ENCODE data around the gene TMEM62. TPM values are rescaled to one million over a fixed set of nuclear protein-coding genes. Genes with fewer than 3 reads are reported as not detected.
"Not testable (repeated sequence)": the region's sequence is repeated elsewhere in the genome, so short reads cannot be mapped to it uniquely, and the experiment has no call there.

The TMEM62 gene
- polyA plus RNA-seq, 1 donor (not counting 4 experiments of a cell fraction or from before 2014, with no cell fraction given), result 5.5 TPM

DNA sequence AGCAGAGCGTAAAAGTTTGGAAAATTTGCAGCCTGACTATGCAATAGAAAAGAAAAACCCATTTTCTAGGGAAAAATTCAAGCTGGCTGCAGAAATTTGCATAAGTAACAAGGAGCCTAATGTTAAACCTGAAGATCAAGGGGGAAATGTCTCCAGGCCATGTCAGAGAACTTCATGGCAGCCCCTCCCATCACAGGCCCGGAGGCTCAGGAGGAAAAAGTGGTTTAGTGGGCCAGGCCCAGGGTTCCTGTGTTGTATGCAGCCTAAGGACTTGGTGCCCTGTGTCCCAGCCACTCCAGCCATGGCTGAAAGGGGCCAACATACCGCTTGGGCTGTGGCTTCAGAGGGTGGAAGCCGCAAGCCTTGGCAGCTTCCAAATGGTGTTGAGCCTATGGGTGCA lies 65.2 kb downstream of the TMEM62 start:
- FAIRE-seq; H4K20me1 ChIP-seq (ENCODE audit: control insufficient read depth, extremely low read depth, insufficient read depth, low read length); H2AFZ ChIP-seq (ENCODE audit: control insufficient read depth, low read length); H3K27ac ChIP-seq (ENCODE audit: control insufficient read depth, insufficient read depth, low read length); H3K4me3 ChIP-seq (ENCODE audit: control insufficient read depth in 2 of 3, extremely low read depth in 1 of 3, insufficient read depth in 2 of 3, low read depth in 1 of 3, low read length in 3 of 3); DNase-seq (ENCODE audit: low read depth, low spot score); H3K9ac ChIP-seq (ENCODE audit: control insufficient read depth, extremely low read depth, insufficient read depth, low read length); H3K27me3 ChIP-seq (ENCODE audit: control insufficient read depth, extremely low read depth, insufficient read depth, low read length); H3K9me1 ChIP-seq (ENCODE audit: control insufficient read depth, extremely low read depth, insufficient read depth, low read length); H3K4me2 ChIP-seq (ENCODE audit: control insufficient read depth, extremely low read depth, insufficient read depth, low read depth, low read length); H3K79me2 ChIP-seq (ENCODE audit: control insufficient read depth, insufficient read depth, low read length); H3K4me1 ChIP-seq (ENCODE audit: control insufficient read depth, extremely low read depth, insufficient read depth, low read length); H3K9me3 ChIP-seq (ENCODE audit: control insufficient read depth, low read depth, low read length): not testable (repeated sequence)
- dilution Hi-C loops (cut with MboI; ENCODE audit: extremely low pct_ligation_motif_present, low sequenced_read_pairs), result loop anchor here (10.0 kb wide), 1 partner anchor 86 kb away; no protein-coding TSS in a partner anchor
- peaks cover 9 to 11% of the 10 kb centered on the region in 2 experiments for H3K36me3 ChIP-seq (ENCODE audit: control insufficient read depth in 2 of 2, extremely low read depth in 1 of 2, insufficient read depth in 2 of 2, low read length in 2 of 2)

- Histone ChIP-seq H3K4me1 (ENCODE audit: control insufficient read depth, extremely low read depth, insufficient read depth, low read length) (no peaks in the 10 kb centered on the region), H3K4me2 (ENCODE audit: control insufficient read depth, extremely low read depth, insufficient read depth, low read depth, low read length) (no peak overlapping the region), H3K9me3 (ENCODE audit: control insufficient read depth, low read depth, low read length) (no peaks in the 10 kb centered on the region), H3K4me3 (ENCODE audit: control insufficient read depth in 2 of 3, extremely low read depth in 1 of 3, insufficient read depth in 2 of 3, low read depth in 1 of 3, low read length in 3 of 3) (no peak overlapping the region), H3K9me1 (ENCODE audit: control insufficient read depth, extremely low read depth, insufficient read depth, low read length) (no peaks in the 10 kb centered on the region), H3K9ac (ENCODE audit: control insufficient read depth, extremely low read depth, insufficient read depth, low read length) (no peak overlapping the region), H3K36me3 (ENCODE audit: control insufficient read depth in 2 of 2, extremely low read depth in 1 of 2, insufficient read depth in 2 of 2, low read length in 2 of 2) (peaks cover 9 to 11% of the 10 kb centered on the region in 2 experiments), H3K27me3 (ENCODE audit: control insufficient read depth, extremely low read depth, insufficient read depth, low read length) (no peaks in the 10 kb centered on the region), H4K20me1 (ENCODE audit: control insufficient read depth, extremely low read depth, insufficient read depth, low read length) (no peaks in the 10 kb centered on the region), H3K27ac (ENCODE audit: control insufficient read depth, insufficient read depth, low read length) (no peak overlapping the region), H3K79me2 (ENCODE audit: control insufficient read depth, insufficient read depth, low read length) (no peaks in the 10 kb centered on the region), H2AFZ (ENCODE audit: control insufficient read depth, low read length) (no peak overlapping the region)
- dilution Hi-C loops (cut with MboI; ENCODE audit: extremely low pct_ligation_motif_present, low sequenced_read_pairs), result loop anchor here (10.0 kb wide), 1 partner anchor 86 kb away; no protein-coding TSS in a partner anchor
- no peak for FAIRE-seq
- no peak for DNase-seq (ENCODE audit: low read depth, low spot score)
- TF ChIP-seq EZH2 (IDR thresholded peaks at IDR 0.05; ENCODE audit: low read length), result no peak
- TF ChIP-seq, protein P1, sequence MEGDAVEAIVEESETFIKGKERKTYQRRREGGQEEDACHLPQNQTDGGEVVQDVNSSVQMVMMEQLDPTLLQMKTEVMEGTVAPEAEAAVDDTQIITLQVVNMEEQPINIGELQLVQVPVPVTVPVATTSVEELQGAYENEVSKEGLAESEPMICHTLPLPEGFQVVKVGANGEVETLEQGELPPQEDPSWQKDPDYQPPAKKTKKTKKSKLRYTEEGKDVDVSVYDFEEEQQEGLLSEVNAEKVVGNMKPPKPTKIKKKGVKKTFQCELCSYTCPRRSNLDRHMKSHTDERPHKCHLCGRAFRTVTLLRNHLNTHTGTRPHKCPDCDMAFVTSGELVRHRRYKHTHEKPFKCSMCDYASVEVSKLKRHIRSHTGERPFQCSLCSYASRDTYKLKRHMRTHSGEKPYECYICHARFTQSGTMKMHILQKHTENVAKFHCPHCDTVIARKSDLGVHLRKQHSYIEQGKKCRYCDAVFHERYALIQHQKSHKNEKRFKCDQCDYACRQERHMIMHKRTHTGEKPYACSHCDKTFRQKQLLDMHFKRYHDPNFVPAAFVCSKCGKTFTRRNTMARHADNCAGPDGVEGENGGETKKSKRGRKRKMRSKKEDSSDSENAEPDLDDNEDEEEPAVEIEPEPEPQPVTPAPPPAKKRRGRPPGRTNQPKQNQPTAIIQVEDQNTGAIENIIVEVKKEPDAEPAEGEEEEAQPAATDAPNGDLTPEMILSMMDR (optimal IDR thresholded peaks at IDR 0.05 in 1 of 3, IDR thresholded peaks at IDR 0.05 in 1 of 3, conservative IDR thresholded peaks at IDR 0.05 in 1 of 3; ENCODE audit: extremely low read depth in 1 of 3, insufficient read depth in 2 of 3, low read length in 3 of 3), result no peak
These were observed 65.6 kb downstream of the TMEM62 start for GRCh38 chr15:43198992-43199391.

DNA sequence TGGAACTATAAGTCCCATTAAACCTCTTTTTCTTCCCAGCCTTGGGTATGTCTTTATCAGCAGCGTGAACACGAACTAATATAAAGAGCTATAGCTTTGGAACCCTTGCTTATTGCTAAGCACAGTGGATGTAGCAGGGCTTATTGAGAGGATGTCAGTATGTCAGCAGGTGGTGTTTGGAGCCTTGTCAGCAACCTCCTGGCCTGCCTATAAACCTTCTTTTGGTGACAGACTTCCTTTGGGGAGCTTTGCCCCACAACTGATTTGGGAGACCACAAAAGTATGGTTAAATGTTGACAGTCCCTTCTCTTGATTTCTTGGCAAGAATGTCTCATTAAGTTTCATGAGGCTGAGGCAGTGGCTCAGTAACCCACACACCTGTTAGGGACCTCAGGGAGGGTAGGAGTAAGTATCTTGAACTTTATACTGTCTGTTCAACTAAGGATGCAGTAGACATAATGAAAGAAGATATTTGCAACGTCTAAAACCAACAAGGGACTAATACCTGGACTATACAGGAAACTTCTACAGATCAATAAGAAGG lies 66.6 kb downstream of the TMEM62 start:
- no peaks in the 10 kb centered on the region for H3K9me1 ChIP-seq (ENCODE audit: control insufficient read depth, extremely low read depth, insufficient read depth, low read length)
- peaks cover 3 to 5% of the 10 kb centered on the region in 2 experiments for H3K36me3 ChIP-seq (ENCODE audit: control insufficient read depth in 2 of 2, extremely low read depth in 1 of 2, insufficient read depth in 2 of 2, low read length in 2 of 2)
- no peaks in the 10 kb centered on the region for H4K20me1 ChIP-seq (ENCODE audit: control insufficient read depth, extremely low read depth, insufficient read depth, low read length)
- H3K79me2 ChIP-seq (ENCODE audit: control insufficient read depth, insufficient read depth, low read length), result no peaks in the 10 kb centered on the region
- TF ChIP-seq, protein P1 (optimal IDR thresholded peaks at IDR 0.05 in 1 of 3, IDR thresholded peaks at IDR 0.05 in 1 of 3, conservative IDR thresholded peaks at IDR 0.05 in 1 of 3; ENCODE audit: extremely low read depth in 1 of 3, insufficient read depth in 2 of 3, low read length in 3 of 3), result no peak
- H3K27me3 ChIP-seq (ENCODE audit: control insufficient read depth, extremely low read depth, insufficient read depth, low read length), result no peaks in the 10 kb centered on the region
- H3K27ac ChIP-seq (ENCODE audit: control insufficient read depth, insufficient read depth, low read length), result no peak overlapping the region
- H3K4me3 ChIP-seq (ENCODE audit: control insufficient read depth in 2 of 3, extremely low read depth in 1 of 3, insufficient read depth in 2 of 3, low read depth in 1 of 3, low read length in 3 of 3), result no peak overlapping the region
- H3K9ac ChIP-seq (ENCODE audit: control insufficient read depth, extremely low read depth, insufficient read depth, low read length), result no peak overlapping the region
- H3K4me1 ChIP-seq (ENCODE audit: control insufficient read depth, extremely low read depth, insufficient read depth, low read length), result no peaks in the 10 kb centered on the region
- H2AFZ ChIP-seq (ENCODE audit: control insufficient read depth, low read length), result no peak overlapping the region
- no peak for DNase-seq (ENCODE audit: low read depth, low spot score)
- dilution Hi-C loops (cut with MboI; ENCODE audit: extremely low pct_ligation_motif_present, low sequenced_read_pairs), result loop anchor here (10.0 kb wide), 1 partner anchor 85 kb away; no protein-coding TSS in a partner anchor
- no peak for FAIRE-seq
- H3K4me2 ChIP-seq (ENCODE audit: control insufficient read depth, extremely low read depth, insufficient read depth, low read depth, low read length), result no peak overlapping the region
- H3K9me3 ChIP-seq (ENCODE audit: control insufficient read depth, low read depth, low read length), result no peaks in the 10 kb centered on the region
